Mesangial cell (primary cell): ENCODE results near the gene MGAT1. TPM values are rescaled to one million over a fixed set of nuclear protein-coding genes. Genes with fewer than 3 reads are reported as not detected.

Experiments
- total RNA-seq: library from RNA; depleted of rRNA; stranded (reverse); fragments of >200 nt; gene quantifications from 2 replicates; pipeline ENCODE4 v1.2.3, GENCODE V29; 2015

Gene MGAT1
- total RNA-seq = 90.4 and 106 TPM in 2 replicates

DNA sequence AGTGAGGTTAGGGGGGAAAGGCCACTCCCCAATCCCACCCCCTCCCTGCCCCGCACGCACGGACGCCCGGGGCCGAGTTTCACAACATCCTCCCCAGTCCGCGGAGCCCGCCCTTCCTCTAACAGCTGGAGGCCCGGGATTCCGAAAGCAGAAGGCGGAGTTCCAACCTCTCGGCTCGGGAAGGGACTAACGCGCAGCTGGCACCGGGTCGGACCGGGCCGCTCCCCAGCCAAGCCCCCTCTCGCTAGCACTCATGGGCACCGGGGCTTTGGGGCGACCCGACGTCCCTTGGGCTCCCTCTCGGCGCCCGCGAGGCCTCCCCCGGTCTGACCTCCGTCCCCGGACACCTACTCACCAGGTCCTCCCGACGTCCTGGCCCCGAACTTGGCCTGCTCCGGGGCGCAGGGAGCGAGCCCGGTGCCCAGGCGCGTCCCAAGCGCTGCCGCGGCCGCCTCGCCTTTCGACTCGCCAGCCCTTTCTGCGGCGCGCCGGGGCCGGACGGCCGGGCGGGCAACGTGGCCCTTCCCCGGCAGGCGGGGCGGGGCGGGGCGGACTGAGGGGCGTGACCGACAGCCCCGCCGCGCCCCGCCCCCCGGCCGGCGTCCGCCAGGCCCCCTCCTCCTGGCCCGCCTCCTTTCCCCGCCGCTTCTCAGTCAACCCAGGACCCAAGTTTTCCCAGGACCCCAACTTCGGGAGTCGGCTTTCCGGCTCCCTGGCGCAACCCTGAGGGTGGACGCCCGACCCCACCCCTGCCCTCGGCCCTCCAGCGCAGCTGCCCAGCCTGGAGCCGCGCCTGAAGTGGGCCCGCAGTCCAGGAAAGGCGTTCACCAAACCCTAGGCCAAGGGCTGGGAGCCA lies at the start of gene MGAT1:
Gene MGAT1, minus strand, starts transcription at position 482 of the 856 bp plus-strand sequence. CDS start 9,835 bp downstream, outside the sequence.

DNA sequence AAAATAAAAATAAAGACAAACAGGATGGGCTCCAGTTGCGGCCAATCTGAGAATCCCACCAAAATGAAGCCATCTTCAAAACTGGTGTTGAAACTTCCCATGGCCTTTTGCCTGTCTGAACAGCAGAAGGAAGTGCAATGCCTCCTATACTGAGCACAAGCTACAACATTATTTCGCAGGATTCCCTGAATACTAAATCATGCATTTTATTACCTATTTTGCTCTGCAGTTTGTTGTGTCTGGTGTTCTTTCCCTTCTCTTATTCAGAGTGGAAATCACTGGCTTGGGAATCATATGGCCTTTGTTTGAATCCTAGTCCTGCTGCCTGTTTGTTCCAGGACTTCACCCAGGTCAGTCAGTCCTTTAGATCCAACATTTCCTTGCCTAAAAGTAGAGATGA lies 62.6 kb downstream of the MGAT1 start, which contains the start of gene OR2Y1:
Gene OR2Y1, minus strand, starts transcription at position 101 of the 400 bp plus-strand sequence. Its CDS starts 0 bp downstream, at position 101.

Other genes starting within 250 kb of the MGAT1 start
- gene SCGB3A1, start 211.3 kb downstream of the MGAT1 start, total RNA-seq = 0.38 and 3.9 TPM in 2 replicates
- 0.38 and 0.81 TPM in 2 replicates for gene FLT4, start 153.2 kb downstream of the MGAT1 start, total RNA-seq
- not detected in 2 replicates for gene OR2Y1, start 62.7 kb downstream of the MGAT1 start, total RNA-seq
- 3.1 and 11.2 TPM in 2 replicates for gene ZFP62, start 58.5 kb upstream of the MGAT1 start, total RNA-seq
- not detected in 2 replicates for gene BTNL8, start 96.4 kb upstream of the MGAT1 start, total RNA-seq
- not detected in 2 replicates for gene BTNL3, start 186.0 kb upstream of the MGAT1 start, total RNA-seq
- gene BTNL9, start 237.5 kb upstream of the MGAT1 start, total RNA-seq = not detected in 2 replicates